HG03460 (cell line): ENCODE measurements around the gene ZNF286A.
A peak's percentile ranks its signal among the peaks of the same experiment; 100 is the strongest.
"Not testable (repeated sequence)": the region's sequence is repeated elsewhere in the genome, so short reads cannot be mapped to it uniquely, and the experiment has no call there.

Experiments used
- ATAC-seq: cut with Tn5 transposase; IDR thresholded peaks from one replicate; pipeline ENCODE4 v1.9.1; 2021; ENCODE audit not compliant: unreplicated experiment

The ZNF286A gene

GRCh38 chr17:15698967-15699366 lies 585 bp upstream of the ZNF286A start:
- peak; percentile 8 for ATAC-seq

DNA sequence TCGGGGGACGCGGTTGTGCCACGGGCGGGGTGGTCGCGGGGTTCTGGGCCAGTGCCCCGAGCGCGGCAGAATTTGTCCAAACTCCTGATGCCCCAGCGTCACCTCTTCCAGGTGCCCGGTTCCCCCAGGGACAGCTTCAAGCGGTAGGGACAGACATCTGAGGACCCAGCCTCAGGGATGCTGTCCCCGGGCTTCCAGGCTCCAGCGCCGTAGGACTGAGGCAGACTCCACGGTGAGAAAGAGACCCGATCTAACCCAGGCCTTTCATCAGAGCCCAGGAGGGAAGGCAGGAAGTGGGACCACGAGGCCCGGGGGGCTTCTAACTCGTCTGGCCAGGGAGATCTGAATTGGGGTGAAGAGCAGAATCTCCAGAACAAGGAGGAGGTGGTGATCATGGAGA lies 385 bp downstream of the ZNF286A start:
- peak; percentile 17 for ATAC-seq

- ATAC-seq: not testable (repeated sequence)
These were observed 4.7 kb downstream of the ZNF286A start for GRCh38 chr17:15704239-15704638.

GRCh38 chr17:15704813-15705212 lies 5.3 kb downstream of the ZNF286A start:
- not testable (repeated sequence) for ATAC-seq

GRCh38 chr17:15708879-15709278 lies 9.3 kb downstream of the ZNF286A start:
- not testable (repeated sequence) for ATAC-seq

- not testable (repeated sequence) for ATAC-seq
These were observed 17.3 kb downstream of the ZNF286A start for GRCh38 chr17:15716601-15717563.

DNA sequence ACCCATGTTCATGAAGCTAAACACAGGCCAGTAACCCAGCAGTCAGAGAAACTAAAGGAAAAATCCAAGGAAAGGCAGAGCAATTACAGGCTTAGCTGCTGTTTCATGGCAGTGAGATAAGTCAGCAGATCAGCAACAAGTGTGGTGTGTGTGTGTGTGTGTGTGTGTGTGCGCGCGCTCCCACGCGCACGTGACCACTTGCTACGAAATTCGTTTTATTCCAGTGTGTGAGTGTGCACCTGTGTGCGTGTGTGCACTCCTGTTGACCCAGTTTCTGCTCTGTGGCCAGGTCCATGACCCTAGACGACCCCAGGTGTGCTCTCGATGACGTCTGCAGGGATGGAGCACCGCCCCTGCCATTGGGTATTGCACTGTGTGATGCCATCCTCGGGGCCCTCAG lies 31.0 kb downstream of the ZNF286A start:
- ATAC-seq: not testable (repeated sequence)

- ATAC-seq: not testable (repeated sequence)
These were observed 32.3 kb downstream of the ZNF286A start, which contains the start of gene TBC1D26 for GRCh38 chr17:15731900-15732299. TBC1D26 (plus strand) TSS chr17:15732283; CDS start chr17:15735349, 3,066 bp downstream.

DNA sequence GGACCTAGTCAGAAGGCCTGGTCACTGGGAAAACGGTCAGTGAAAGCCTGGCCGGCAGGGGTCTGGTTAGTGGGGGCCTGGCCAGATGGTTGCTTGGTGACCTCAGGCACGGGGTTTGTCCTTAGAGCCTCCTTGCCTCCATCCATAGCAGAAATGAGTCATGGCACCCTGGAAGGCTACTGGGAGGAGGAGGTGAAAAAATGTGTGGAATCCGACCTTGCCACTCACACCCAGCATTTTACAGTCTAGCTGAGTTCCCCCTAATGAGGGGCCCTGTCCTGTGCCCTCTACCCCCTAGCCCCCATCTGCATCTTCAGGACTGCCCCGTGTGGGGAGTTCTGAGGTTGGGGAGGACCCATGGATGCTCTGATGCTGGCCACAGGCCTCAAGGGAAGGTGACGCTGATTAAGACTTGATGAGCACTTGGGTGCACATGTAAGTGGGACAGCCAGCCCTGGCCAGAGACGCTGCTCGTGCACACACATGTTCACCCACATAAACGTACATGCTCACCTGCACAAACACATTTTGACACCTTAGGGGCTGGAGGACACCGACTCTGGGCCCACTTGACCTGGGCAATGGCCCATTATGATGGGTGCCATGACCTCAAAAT lies 33.7 kb downstream of the ZNF286A start:
- not testable (repeated sequence) for ATAC-seq

DNA sequence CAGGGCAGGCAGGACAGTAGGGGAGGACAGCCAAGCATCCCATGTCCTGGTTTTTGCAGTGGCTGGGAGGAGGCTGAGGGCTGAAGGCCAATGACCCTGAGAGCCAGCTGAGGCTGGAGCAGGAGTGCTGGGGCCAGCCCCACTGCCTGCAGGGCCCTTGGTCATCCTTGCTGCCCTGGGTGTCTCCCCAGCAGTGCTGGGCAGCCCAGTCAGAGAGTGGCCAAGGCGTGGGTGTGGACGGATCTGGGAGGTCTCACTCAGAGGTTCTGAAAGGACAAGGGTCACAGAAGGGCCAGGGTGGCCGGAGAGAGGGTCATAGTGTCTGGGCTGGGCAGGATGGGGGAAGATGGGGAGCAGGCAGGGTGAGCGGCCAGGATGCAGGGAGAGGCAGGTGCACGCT lies 37.0 kb downstream of the ZNF286A start:
- not testable (repeated sequence) for ATAC-seq

GRCh38 chr17:15738066-15738465 lies 38.5 kb downstream of the ZNF286A start:
- no peak for ATAC-seq

DNA sequence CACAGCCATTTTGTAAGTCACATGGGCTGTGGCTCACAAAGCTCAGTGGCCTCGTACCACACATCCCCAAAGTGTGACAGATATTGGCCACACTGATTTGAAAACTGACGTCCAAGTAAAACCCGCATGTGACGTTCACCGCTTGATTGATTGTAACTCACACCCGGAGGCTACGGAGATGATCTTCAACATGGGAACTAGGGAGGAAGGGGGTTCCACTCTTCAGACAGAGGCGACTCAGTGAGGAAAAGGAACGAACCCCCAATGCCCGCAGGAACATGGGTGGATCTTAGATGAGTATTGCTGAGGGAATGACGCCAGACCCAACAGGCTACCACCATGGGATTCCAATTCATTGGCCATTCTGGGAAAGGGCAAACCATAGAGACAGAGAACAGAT lies 39.7 kb downstream of the ZNF286A start:
- ATAC-seq: not testable (repeated sequence)

- not testable (repeated sequence) for ATAC-seq
These were observed 40.5 kb downstream of the ZNF286A start for GRCh38 chr17:15740041-15740440.

- ATAC-seq: no peak
These were observed 41.1 kb downstream of the ZNF286A start for GRCh38 chr17:15740570-15741120.

GRCh38 chr17:15741624-15742023 lies 42.1 kb downstream of the ZNF286A start:
- no peak for ATAC-seq

DNA sequence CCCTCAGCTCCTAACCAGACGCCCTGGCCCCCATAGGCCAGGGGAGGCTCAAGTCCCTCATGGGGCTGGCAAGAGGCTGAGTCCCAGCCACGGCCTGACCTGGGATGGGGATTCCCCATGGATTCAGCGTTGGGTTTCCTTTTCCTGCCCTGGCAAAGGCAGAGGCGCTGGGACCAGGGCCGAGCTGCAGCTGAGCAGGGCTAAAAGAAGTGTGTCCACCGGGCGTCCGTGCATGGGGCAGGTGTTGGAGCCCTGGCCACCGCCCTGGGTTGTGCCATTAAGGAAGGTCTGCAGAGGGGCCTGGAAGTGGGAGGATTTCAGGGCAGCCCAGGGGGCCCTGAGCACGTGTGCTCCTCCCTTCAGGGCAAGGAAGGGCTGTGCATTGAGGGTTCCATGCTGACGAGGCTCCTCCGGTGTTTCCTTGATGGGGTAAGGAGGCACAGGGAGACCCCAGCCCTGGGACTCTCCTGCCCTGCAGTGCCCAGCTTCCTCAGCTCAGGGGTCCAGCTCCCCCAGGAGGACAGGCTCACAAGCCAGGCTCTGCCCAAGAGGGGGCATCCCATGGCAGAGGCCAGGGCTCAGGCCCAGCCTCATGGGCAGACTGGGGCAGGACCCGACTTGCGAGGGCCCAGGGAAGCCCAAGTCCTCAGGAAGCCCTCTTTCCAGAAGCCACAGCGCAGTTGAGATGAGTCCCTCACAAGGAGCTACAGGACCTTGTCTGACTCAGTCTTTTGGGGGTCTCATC lies 42.7 kb downstream of the ZNF286A start:
- no peak for ATAC-seq

- ATAC-seq: no peak
These were observed 43.4 kb downstream of the ZNF286A start for GRCh38 chr17:15742921-15743320.

DNA sequence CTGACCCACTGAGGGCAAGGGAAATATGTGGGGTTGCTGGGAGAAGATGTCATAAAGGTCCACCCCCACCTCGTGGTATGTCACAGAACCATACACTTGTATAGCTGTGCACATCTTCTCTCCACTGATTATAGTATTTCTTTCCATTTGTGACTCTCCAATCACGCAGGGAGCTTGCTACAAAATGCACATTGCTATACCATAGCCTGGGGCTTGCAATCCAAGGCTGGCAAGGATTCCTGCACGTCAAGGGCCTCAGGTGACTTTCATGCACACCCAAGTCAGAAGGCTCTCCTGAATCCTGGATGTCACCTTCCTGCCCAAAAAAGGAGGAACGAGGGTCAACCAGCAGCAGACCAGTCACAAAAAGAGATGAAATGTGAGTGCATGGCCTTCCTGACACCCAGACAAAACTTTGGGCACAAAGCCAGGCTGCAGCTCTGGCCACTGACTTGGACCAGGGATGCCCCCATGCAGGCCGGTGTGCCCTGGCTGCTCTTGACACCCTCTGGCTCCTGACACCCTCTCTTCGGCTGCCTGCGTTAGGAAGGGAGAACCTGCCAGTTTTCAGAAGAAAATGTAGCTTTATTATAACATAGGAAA lies 44.6 kb downstream of the ZNF286A start:
- no peak for ATAC-seq

GRCh38 chr17:15744885-15745284 lies 45.3 kb downstream of the ZNF286A start:
- no peak for ATAC-seq

DNA sequence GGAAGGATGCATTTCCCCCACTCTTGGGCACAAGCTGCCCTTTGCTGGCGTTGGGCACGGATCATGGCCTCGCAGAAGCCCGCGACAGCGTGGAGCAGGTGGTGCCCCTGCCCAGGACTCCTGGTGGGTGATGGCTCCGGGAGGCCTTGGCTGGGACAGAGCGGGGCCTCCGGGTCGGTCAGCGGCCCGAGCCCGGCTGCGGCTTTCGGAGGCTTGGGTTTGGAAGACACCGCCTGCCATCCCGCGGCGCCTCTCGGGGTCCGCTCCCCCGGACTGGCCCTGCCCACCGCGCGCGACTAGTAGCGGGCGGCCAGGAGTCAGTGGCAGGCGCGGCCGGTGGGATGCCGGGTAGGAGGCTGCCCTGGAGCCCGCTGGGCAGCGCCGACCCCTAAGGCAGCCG lies 49.9 kb downstream of the ZNF286A start:
- ATAC-seq: not testable (repeated sequence)
